ENCODE measurements around the gene TGFBI.

- TF ChIP-seq EZH2 (IDR thresholded peaks at IDR 0.05; ENCODE audit: borderline replicate concordance, low read length) (no peak), CTCF (IDR thresholded peaks at IDR 0.05; ENCODE audit: low read length) (no peak)
Observed at GRCh38 chr5:136030252-136030651, 1.5 kb downstream of the TGFBI start.

All from OCI-LY1 (cell line).